SKM-1 (cell line): ENCODE measurements around the gene SLC35F4.

ENCODE experiments used
- DNase-seq: peaks from one replicate; lab custom pipeline; 2025; ENCODE audit not compliant: unreplicated experiment; lab: John Stamatoyannopoulos, UW

The SLC35F4 gene

DNA sequence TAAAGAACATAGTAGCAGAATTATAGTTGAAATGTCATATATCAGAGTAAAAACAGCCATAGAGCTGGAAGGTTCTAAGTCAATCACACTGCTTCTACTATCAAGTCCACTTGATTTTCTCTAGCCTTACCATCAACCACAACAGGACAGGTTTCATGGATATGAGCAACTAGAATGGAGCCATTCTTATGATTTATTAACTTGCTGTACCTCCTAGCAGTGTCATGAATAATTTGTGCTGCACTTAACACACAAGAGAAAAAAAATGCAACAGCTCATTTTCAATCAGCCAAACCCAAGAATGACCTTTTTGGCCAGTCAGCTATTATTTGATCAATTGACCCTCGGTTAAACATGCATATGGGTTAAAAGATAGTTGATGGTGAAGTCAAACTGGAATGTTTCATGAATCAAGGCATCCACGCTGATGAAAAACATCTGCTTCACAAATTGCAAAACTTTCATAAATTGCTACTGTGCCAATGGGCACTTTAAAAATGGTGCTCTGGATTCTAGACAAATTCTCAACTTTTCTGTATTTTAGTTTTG lies 316.8 kb downstream of the SLC35F4 start:
- DNase-seq: no peak

DNA sequence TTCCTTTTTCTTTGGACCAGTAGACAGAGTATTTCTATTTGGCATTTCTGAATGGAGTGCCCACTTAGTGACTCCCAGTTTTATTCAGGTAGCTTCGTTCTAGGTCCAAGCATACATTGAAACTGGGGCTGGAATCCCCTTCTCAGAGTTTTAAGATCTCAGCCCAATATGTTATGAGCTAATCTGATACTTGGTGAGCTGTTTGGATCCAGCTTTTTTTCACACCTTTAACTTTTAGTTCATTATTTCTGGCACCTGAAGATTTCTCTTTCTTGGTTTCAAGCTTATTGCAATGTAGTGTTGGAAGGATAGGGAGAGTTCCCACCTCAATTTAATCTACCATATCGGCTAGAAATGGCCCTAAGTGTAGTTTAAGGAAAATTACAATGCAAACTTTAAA lies 318.8 kb downstream of the SLC35F4 start:
- no peak for DNase-seq

DNA sequence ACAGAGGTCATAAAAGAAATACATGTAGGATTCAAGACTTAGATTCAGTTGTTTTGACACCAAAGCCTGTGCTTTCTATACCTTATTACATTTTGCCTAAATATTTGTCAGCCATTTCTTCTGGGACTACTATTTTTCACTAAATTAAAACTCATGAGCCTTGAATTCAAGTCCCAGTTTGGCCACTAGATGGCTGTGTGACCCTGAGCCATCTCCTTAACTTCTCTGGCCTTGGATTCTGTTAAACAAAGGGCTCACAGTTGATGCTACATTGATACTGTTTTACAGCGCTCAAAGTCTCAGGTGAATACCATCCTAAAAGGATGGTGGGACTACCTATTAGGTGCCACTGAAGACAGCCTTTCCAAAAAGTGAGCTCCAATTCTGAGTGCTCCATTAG lies 332.7 kb downstream of the SLC35F4 start:
- no peak for DNase-seq

DNA sequence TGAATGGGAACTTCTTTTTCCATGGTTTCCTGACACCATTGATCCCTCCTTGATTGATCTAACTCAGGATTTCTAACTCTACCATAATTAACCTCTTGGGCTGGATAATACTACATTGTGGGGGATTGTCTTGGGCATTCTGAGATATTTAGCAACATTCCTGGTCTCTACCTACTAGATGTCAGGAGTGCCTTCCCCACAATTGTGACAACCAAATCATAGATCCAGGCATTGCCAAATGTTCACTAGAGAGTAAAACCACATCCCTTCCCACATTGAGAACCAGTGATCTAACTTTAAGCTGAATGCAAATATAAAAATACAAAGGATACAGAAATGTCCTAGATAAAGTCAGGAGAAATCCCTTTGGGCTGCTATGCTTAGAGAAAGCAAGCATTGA lies 335.3 kb downstream of the SLC35F4 start:
- no peak for DNase-seq

DNA sequence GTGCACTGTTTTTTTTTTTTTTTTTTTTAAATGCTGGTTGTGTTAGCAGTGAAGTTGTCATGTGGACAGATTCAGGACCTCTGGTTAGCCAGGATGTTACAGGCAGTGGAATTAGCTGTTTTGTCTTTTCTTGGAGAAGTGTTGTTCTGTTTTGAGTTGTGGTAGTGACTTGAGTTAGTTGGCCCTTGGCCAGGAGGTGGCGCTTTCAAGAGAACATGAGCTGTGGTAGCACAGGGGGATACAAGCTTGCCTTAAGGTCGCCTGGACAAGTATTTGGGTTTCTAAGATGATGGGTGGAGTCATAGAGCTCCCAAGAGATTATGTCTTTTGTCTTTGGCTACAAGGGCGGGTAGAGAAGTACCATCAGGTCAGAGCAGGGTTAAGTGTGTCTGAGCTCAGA lies 338.9 kb downstream of the SLC35F4 start:
- DNase-seq: no peak

DNA sequence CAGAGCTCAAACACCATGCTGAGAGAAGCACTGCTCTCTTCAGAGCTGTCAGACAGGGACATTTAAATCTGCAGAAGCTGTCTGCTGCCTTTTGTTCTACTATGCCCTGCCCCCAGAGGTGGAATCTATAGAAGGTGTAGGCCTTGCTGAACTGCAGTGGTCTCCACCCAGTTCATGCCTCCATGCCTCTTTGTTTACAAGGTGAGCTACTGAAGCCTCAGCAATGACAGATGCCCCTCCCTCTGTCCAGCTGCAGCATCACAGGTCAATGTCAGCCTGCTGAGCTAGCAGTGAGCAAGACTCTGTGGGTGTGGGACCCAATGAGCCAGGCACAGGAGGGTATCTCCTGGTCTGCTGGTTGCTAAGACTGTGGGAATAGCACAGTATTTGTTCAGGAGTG lies 346.8 kb downstream of the SLC35F4 start:
- no peak for DNase-seq
